Measurements from ENCODE around the gene SREBF2.
A peak's percentile ranks its signal among the peaks of the same experiment; 100 is the strongest.

The SREBF2 gene

DNA sequence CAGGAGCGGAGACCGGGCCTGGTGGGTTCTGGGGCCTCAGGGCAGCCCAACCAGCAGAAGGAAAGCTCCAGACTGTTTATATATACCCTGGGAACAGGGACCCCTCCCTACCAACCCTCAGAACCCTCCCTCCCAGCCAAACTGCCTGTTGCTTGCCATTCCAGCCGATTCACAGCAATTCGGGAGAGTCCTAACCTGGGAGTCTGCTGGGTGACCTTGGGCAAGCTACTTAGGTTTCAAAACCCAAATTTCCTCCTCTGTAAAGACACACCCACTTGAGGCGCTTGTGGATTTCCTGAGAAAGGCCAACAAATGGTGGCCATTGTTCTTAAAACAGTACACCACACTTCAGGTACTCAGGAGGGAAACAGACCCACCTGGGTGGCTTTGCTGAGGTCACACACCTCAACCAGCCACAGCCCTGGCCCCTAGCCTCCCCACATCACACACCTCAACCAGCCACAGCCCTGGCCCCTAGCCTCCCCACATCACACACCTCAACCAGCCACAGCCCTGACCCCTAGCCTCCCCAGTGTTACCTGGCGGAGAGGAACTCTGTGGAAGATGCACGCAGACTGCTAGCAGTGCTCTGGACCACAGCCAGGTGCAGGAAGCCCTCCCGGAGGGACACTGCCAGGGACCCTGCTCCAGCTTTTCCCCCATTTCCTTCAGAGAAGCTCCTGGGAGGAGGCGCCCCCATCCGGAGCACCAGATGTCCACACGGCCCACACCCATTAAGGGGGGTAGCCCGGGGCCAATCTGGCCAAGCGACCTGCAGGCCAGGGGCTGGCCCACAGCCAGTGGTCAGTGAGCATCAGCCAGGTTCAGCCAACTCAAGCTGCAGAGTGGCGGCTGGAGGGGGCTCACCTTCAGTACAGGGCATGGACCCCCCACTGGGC lies 75.8 kb downstream of the SREBF2 start:
- DNase-seq (ENCODE audit: low read depth in 2 of 2): no peak

DNA sequence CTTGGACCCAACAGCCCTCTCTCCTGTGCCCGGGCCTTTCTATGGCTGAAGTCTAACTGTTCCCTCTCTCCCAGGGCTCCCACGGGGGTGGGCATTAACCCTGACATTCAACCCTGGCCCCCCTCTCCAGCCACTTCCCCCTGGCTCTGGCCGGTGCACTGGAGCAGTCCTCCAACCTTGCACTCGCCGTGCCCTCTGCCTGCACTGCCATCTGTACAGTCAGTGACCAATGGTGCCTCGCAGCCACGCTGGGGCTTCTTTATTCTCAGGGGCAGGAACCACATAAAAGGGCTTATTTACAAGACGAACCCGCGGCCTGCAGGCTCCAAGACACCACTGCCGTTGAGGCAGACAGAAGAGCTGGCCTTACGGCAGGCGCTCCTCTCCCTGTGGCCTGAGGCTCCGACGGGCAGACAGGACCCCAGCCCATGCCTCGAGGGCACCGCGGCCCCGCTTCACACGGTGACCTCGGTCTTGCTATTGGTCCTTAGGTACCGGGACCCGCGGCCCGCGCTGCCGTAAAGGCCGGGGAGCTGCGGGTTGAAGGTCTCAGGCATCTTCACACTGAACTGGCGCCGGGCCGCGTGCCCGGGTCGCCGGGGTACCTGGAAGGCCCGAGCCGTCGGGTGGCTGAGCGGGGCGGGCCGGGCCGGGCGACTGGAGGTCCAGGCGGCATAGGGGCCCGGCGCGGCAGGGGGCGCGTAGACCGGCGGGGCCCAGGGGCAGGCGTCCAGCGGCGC lies 76.6 kb downstream of the SREBF2 start:
- no peak for DNase-seq (ENCODE audit: low read depth in 2 of 2)

DNA sequence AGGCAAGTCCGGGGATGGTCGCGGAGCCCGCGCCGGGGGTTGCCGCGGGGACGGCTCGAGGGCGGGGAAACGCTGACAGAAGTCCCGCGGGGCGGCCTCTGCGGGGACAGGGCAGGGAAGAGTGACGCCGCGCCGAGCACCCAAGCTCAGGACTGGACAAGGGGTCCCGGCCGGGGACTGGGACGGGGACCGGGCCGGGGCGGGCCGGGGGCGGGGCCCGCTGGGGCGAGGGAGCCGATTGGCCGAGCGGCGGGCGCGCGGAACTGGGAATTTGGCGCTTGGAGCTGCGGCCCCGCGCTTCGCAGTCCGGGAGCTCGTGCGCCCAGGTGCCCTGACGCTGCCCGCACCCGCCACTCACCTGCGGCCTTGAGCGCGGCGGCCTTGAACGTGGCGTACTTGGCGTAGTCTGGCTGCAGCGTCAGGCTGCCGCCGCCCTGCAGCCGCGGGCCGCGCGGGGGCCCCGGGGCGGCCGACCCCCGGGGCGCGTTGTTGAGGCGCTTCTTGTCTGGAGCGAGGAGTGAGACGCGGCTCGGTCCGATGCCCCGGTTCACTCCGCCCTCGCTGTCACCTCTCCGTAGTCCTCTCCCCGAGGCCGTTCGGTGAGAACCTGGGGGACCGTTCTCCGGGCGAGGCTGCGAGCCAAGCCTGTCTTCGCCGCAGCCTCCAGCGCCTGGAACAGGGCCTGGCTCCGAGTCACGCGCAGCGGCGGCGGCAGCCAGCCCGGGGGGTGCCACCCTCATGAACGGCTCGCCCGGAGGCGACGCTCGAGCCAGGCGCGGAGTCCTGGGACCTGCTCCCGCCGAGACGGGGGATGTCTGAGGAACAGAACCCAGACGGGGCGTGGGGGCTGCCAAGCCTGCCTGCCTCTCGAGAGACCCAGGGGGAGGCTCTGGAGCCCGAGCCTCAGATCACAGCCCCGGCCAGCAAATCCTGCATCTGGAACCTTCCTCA lies 77.4 kb downstream of the SREBF2 start:
- DNase-seq (ENCODE audit: low read depth in 2 of 2): no peak

DNA sequence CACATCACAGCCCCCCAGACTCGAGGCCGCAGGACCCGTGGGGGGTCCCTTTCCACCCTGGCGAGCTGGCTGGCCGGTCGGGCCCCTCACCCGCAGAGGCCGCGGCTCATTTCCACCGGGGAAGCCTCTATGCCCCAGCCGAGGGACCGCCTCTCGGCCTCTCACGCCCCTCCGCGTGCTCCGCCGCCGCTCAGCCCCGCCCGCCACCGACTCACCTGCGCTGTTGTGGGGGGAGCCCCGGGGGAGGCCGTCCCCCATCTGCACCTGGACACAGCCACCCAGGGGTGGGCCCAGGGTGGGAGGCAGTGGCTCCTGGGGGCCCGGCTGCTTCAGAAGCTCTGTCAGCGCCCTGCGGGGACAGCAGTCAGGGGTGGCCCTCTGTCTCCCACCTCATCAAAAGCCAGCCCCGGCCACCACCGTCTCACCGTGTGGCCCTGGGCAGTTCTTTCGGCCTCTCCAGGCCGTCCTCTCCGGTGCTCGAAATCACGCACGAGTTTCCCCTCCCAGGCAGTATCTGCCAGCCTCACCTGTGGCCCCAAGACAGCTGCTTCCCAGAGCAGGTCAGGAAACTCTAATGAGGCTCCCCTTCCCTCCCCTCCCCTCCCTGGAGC lies 78.2 kb downstream of the SREBF2 start:
- no peak for DNase-seq (ENCODE audit: low read depth in 2 of 2)

DNA sequence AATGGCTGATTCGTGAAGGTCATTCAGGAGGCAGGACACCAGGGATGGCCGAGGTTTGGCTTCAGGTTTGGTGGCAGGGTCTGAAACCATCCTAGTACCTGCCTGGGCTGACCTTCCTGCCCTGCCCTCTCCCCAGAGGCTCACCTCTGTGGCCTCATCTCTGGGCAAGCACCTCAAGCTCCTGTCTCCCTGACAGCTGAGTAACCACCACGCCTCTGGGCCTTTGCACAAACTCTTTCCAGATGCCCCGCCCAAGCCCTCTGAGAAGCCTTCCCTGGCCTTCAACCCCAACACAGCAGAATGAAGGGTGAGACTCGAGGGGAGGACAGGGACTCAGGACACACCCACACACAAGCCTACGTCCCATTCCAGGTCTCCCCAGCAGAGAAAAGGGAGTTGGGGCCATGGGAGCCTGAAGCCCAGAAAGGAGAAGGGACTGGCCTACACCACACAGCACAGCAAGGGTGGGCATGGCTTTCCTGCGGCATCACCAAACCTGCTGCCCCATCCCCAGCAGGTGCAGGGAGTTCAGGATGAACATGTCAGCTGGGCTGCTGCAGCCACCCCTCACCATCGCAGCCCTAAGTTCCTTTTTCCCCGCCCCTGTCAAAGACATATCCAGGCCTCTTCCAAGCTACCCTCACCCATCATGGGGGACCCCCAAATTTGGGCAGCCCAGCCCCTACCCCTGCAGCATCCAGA lies 79.6 kb downstream of the SREBF2 start:
- no peak for DNase-seq (ENCODE audit: low read depth in 2 of 2)

DNA sequence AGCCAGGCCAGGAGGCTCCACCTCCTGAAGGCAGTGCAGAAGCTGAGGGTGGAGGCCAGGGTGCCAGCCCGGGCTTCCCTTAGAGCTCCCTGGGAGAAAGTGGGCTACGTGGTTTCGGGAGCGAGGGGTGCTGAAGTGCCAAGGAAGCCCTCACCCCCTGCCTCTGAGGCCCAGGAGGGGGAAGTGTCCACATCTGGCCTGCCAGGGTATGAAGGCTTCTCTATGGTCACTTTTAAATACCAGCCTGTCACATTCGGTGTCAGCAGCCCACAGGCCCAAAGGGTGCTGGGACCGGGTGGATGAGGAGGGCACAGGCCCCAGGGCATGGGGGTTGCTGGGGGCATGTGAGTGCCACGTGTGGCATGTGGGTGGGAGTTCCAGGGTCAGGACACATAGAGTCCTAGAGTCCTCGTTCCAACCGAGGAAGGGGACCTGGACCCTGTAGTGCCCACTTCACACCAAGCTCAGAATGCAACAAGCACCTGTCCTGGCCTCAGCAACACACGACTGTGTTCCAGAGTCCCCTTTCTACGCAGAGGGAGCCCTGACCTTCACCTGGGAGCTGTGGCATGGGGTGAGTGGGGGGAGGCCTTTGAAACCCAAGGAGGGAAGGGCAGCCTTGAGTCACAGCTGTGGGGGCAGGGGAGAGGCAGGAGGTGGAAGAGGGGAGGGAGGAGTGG lies 80.3 kb downstream of the SREBF2 start:
- DNase-seq (ENCODE audit: low read depth in 2 of 2): no peak

DNA sequence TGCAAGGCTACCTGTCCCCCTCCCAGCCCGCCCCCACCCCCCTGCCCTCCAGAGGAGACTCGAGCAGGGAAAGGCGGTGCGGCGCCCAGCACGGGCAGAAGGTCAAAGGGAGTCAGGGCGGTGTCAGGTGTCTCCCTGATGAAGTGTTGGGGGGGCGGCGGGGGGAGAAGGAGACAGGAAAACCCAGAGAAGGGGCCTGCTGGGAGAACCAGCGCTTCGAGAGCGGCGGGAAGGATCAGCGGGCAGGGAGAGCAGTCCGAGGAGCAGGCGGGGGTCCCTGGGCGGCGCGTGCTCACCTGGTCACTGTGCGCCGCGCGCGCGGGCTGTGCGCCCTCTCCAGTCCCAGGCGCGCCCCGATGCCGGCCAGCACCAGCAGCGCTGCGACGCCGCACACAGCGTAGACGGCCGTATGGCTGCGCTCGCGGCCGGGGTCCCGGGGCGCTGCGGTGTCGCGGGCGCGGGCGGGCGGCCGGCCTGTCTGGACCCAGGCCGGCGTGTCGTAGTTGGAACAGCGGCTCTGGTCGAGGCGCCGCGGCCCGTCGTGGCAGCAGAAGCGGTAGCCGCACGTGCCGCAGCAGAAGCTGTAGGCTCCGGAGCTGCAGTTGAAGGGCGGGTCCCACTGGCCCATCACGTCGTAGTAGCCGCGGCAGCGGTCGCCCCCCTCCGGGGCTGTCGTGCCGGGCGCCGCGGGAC lies 81.1 kb downstream of the SREBF2 start:
- no peak for DNase-seq (ENCODE audit: low read depth in 2 of 2)

DNA sequence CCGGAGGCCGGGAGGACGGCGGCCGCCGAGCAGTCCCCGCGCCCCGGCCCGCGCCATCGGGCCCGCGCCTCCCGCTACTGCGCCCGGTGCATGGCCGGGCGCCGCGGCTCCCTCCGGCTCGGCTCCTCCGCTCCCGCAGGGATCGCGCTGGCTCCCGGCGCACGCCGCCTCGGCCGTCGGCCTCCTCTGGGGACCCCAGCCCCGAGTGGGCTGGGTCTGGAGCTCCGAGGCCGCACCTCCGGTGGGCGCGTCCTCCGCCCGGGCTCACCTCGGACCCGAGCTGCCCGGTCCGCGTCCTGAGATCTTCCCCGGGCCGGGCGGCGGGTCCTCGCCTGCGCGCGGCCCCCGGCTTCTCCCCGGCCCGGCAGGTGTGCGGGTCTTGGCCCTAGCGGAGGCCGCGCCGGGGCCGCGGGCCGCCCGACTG lies 81.7 kb downstream of the SREBF2 start:
- DNase-seq (ENCODE audit: low read depth in 2 of 2): no peak

DNA sequence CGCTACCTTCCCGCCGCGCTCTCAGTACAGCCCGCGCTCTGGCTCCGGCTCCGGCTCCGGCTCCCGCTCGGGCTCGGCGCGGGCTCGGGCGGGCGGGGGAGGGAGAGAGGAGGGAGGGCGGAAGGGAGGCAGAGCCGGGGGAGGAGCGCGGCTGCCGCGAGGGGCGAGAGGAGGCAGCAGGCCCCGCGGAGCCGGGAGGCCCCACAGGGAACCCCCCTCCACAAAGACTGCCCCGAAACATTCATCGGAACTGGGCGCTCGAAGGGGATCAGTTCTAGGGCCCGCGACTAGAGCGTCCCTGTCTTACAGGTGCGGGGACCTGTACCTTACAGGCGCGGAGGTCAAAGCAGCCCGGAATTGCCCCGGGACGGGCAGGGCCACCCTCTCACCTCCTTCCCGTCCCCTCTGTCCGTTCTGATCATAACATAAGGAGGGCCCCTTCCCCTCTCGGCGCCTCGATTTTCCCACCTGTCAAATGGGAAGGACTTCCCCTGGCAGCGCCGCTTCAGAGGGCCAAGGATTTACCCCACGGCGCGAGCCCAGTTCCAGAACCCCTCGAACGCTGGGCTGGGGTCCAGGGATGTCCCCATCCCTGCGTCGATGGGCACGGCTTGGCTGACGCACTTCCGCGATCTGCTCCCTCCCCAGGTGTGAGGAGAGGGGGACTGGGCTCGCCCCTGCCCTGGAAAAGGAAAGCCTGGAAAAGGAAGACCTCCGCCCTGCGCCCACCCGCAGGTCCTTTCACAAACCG lies 82.3 kb downstream of the SREBF2 start, which contains the start of gene SHISA8:
Gene SHISA8, minus strand, starts transcription at position 40 of the 751 bp plus-strand sequence. CDS start 407 bp downstream, outside the sequence.
- peak in 1 of 2 experiments; percentile 38 for DNase-seq (ENCODE audit: low read depth in 2 of 2)

DNA sequence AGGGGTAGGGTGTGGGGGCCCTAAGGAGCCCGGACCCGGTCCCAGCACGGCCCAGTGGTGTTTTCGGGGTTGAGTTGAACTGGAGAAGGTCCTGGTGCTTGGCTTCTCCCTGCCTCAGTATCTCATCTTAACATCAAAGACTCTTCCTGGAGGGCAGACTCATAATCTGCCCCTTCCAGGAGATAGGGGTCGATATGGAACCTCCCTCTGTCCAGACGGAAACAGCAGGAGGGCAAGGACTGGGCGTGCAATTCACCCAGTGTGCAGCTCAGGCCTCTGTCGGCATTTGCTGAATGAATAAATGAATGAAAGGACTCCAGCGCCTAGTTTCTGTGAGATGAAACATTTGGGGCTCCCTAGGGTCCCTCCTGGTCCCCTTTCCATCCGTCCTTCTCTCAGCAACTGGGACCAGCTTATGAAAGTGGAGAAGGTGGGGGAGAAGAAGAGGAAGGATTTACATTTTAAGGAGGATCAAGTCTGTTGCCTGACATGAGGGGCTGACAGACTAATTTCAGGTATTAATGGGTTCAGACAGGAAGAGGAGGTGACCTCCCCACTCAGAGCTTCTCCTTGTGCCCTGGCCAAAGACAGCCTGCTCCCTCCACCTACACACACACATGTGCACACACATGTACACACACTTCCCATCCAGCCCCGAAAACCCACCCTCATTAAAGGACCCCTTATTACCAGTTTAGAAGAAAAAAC lies 83.0 kb downstream of the SREBF2 start:
- no peak for DNase-seq (ENCODE audit: low read depth in 2 of 2)

DNA sequence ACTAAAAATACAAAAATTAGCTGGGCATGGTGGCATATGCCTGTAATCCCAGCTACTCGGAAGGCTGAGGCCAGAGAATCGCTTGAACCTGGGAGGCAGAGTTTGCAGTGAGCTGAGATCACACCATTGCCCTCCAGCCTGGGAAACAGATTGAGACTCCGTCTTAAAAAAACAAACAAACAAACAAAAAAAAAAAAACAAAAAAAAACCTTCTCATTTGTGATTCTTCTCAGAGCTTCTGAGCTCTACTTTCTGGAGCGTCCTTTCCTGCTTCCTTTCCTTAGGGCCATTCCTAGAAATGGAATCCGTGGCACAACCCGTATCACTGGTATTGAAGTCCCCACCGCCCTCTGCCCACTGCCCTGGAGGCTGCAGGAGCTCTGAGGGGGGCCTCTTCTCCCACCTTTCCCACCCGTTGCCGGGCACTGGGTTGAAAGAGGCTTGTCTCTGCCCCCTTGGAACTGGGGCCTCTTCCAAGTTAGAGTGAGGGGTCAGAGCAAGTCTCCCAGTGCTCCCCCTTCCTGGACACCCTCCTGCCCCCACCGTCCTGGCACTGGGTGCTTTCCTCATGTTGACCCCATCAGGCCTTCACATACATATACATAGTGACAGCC lies 83.9 kb downstream of the SREBF2 start:
- DNase-seq (ENCODE audit: low read depth in 2 of 2): no peak

DNA sequence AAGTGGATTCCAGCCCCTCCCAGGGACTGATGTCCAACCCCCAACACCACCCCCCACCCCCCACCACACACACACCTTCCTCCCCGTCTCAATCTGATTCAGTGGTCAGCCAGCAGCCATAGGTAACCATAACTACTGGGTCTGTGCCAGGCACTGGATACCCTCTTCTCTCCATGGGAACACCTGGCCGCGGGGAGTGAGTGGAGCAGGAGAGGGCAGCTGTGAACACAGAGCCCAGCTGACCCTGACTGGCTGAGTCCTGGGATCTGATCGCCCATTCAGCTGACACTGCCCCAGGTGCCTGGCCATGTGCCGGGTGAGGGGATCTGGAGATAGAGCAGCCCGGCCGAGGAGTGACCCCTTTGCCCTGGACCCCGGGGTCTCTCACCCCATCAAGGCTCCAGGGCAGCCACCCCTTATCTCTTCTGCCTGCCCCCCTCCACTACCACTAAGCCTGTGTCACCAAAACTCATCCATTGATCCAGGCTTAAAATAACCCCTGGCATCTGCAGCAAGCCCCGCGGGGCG lies 84.5 kb downstream of the SREBF2 start:
- DNase-seq (ENCODE audit: low read depth in 2 of 2): no peak

DNA sequence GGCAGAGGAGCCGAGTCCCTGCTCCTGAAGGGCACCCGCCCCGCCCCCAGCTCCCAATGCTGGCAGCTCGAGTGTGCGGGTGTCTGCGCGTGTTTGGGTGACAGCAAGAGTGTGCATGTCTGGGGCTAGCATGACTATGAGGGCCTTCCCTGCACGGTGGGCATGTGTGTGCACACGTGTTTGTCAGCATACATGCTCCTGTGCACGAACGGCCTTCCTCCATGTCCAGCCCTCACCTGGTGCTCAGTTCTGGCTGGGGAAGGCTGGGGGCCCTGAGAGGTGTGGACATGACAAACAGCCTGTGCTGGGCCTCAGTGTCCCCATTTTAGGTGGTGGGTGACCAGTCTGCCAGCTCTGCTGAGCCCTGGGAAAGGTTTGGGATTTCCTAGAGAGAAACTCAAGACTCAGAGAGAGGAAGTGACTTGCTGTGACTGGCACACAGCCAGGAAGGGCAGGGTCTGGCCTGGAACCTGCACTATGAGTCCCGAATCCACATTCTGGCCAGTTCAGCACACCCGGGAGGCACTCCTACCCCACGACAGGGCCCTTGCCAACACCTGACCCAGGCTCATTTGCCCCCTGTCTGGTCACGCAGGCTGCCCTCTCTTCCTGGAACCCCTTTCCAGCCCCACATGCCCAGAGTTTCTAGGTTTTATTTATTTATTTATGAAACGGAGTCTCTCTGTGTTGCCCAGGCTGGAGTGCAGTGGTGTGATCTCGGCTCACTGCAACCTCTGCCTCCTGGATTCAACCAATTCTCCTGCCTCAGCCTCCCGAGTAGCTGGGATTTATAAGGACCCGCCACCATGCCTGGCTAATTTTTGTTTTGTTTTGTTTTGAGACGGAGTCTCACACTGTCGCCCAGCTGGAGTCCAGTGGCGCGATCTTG lies 85.2 kb downstream of the SREBF2 start:
- DNase-seq (ENCODE audit: low read depth in 2 of 2): no peak

DNA sequence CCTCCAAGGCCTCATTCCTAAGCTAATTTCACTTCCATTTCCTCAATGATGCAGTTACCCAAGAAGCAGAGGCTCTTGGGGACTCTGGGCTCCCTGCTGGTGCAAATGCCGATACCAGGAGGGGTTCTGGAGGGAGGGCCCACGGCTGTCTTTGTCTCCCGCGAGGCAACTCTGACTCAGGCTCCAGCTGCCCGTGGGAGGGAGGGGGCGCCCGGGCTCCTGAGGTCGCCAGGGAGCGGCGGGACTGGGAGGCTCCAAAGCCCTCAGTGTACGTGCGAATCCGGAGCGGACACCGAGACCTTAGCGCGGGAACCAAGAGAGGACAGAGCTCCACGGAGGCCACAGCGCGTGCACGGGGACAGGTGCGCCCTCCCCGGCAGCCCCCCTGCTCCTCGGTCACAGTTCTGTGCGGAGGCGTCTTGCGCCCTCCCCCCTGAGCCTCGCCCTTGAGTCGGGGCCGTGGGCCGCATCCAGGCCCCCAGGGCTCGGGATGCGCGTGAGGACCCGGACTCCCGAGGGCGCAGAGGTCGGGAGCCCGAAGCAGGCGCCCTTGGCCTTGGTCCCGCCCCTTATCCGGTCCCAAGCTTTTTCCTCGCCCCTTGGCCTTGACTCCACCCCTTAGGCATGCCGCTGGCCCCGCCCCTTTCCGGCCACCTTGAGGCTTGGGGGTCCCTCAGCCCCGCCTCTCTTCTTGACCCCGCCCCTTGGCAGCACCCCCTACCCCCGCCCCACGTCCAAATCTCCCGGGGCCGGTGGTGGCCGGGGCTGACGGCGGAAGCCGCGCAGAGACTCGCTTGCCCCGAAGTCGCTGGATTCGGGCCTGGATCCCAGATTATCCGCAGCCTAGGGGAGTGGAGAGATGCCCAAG lies 86.7 kb downstream of the SREBF2 start:
- no peak for DNase-seq (ENCODE audit: low read depth in 2 of 2)

DNA sequence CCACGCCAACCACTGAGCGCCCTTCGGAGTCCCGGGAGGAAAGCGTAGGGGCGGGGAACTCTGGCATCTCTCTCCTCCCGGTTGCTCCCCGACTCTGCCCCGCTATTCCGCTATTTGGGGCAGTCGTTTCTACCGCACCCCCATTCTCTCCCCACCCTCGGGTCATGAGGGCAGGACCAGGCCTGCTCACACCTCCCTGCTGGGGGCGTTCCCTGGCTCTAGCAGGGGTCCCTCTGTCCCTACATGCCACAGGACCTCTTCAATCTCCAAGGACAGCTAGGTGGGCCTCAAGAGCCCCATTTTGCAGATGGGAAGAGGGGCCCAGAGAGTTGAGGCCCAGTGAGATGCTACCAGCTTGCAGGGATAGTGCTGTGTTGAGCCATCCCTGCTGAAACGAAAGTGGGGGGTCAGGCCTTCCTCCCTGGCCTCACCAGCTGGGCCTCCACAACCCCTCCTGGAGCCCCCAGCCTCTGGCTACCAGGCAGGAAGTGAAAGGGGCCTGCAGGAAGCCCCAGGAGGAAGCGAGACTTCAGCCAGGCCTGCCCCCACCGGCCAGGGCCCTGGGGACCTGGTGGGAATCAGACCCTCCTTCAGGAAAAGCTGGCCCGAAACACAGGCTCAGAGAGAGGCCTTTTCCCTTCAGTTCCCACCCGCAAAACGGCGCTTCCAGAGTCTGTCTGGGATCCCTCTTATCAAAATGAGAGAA lies 87.5 kb downstream of the SREBF2 start:
- DNase-seq (ENCODE audit: low read depth in 2 of 2): no peak
